ENCODE measurements around the gene C3orf20.
"Not testable (repeated sequence)": the region's sequence is repeated elsewhere in the genome, so short reads cannot be mapped to it uniquely, and the experiment has no call there.

DNA sequence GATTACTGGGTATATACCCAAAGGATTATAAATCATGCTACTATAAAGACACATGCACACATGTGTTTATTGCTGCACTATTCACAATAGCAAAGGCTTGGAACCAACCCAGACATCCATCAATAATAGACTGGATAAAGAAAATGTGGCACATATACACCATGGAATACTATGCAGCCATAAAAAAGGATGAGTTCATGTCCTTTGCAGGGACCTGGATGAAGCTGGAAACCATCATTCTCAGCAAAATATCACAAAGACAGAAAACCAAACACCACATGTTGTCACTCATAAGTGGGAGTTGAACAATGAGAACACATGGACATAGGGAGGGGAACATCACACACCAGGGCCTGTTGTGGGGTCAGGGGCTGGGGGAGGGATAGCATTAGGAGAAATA is 78.0 kb downstream of the C3orf20 start:
- not testable (repeated sequence) for TF ChIP-seq POLR2A (IDR thresholded peaks at IDR 0.05)
- TF ChIP-seq, protein P1, sequence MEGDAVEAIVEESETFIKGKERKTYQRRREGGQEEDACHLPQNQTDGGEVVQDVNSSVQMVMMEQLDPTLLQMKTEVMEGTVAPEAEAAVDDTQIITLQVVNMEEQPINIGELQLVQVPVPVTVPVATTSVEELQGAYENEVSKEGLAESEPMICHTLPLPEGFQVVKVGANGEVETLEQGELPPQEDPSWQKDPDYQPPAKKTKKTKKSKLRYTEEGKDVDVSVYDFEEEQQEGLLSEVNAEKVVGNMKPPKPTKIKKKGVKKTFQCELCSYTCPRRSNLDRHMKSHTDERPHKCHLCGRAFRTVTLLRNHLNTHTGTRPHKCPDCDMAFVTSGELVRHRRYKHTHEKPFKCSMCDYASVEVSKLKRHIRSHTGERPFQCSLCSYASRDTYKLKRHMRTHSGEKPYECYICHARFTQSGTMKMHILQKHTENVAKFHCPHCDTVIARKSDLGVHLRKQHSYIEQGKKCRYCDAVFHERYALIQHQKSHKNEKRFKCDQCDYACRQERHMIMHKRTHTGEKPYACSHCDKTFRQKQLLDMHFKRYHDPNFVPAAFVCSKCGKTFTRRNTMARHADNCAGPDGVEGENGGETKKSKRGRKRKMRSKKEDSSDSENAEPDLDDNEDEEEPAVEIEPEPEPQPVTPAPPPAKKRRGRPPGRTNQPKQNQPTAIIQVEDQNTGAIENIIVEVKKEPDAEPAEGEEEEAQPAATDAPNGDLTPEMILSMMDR (IDR thresholded peaks at IDR 0.05) = not testable (repeated sequence)

Measured in sigmoid colon (tissue), 3 donors.